SK-N-SH (cell line): ENCODE results near the gene RASSF4. TPM values are rescaled to one million over a fixed set of nuclear protein-coding genes. Genes with fewer than 3 reads are reported as not detected.

Source experiments
- CTCF ChIA-PET: fragments of 300-600, 350-600 bp; formaldehyde crosslinking; extraction: SDS; loops from one replicate; lab custom pipeline; 2021; lab: Yijun Ruan, JAX
- POLR2A ChIA-PET: fragments of 350-600 bp; sonication (Branson Sonifier 250); formaldehyde crosslinking; extraction: SDS; loops from one replicate; lab custom pipeline; 2020; ENCODE audit warnings: antibody characterized with exemption, inconsistent platforms; lab: Yijun Ruan, JAX
- DNase-seq: peaks from one replicate; pipeline ENCODE4 v3.0.0; 2012
- H2AFZ ChIP-seq: fragments of 200-600 bp; sonication (generic); 2 replicates; pipeline ENCODE4 v1.8.1; 2016; ENCODE audit warnings: antibody characterized with exemption, mild to moderate bottlenecking, low read depth
- H3F3A ChIP-seq: fragments of 200-600 bp; sonication (generic); replicated peaks from 2 replicates; pipeline ENCODE3; 2016; ENCODE audit warnings: antibody characterized with exemption, mild to moderate bottlenecking; ENCODE audit not compliant: insufficient read depth
- H3K27ac ChIP-seq, 2 experiments: fragments of 200-500 bp in 1 of 2; fragments of 200-600 bp in 1 of 2; sonication (Bioruptor generic) in 1 of 2; sonication (generic), shearing (Covaris generic) in 1 of 2; 2 replicates each; pipeline versions ENCODE4 v1.5.1 to v1.6.1; 2014 to 2016; ENCODE audit warnings: low read depth in 2 of 2, inconsistent platforms in 1 of 2, low read length in 1 of 2, mild to moderate bottlenecking in 1 of 2, mixed read lengths in 1 of 2
- H3K27me3 ChIP-seq: fragments of 200-600 bp; sonication (generic), shearing (Covaris generic); 2 replicates; pipeline ENCODE4 v1.6.1; 2016; ENCODE audit warnings: mixed run types; ENCODE audit not compliant: insufficient read depth
- H3K36me3 ChIP-seq, 2 experiments: fragments of 200-500 bp in 1 of 2; fragments of 200-600 bp in 1 of 2; sonication (Bioruptor generic) in 1 of 2; sonication (generic) in 1 of 2; replicated peaks in 1 of 2; 2 replicates each; pipeline versions ENCODE3 to v1.5.1; 2014 to 2016; ENCODE audit warnings: low read length in 1 of 2, mild to moderate bottlenecking in 1 of 2; ENCODE audit not compliant: insufficient read depth in 2 of 2, control insufficient read depth in 1 of 2
- H3K4me1 ChIP-seq, 2 experiments: fragments of 200-500 bp in 1 of 2; fragments of 200-600 bp in 1 of 2; sonication (Bioruptor generic) in 1 of 2; sonication (generic), shearing (Covaris generic) in 1 of 2; 2 replicates each; pipeline versions ENCODE4 v1.5.1 to v1.6.1; 2014 to 2016; ENCODE audit warnings: low read depth in 1 of 2, low read length in 1 of 2, mixed run types in 1 of 2; ENCODE audit not compliant: insufficient read depth in 2 of 2, control insufficient read depth in 1 of 2
- H3K4me2 ChIP-seq: fragments of 200-600 bp; sonication (generic), shearing (Covaris generic); 2 replicates; pipeline ENCODE4 v1.6.1; 2017; ENCODE audit warnings: mixed run types
- H3K4me3 ChIP-seq, 2 experiments: fragments of 200-500 bp in 1 of 2; fragments of 200-600 bp in 1 of 2; sonication (Bioruptor generic) in 1 of 2; sonication (generic), shearing (Covaris generic) in 1 of 2; 2 replicates each; pipeline versions ENCODE4 v1.5.1 to v1.8.1; 2014 to 2016; ENCODE audit warnings: low read depth in 2 of 2, inconsistent platforms in 1 of 2, low read length in 1 of 2, mild to moderate bottlenecking in 1 of 2, mixed read lengths in 1 of 2, moderate library complexity in 1 of 2
- H3K79me2 ChIP-seq: fragments of 200-600 bp; sonication (generic); 2 replicates; pipeline ENCODE4 v1.8.1; 2017; ENCODE audit warnings: mild to moderate bottlenecking; ENCODE audit not compliant: insufficient read depth
- H3K9ac ChIP-seq: fragments of 200-600 bp; sonication (generic); 2 replicates; pipeline ENCODE4 v1.6.1; 2017; ENCODE audit warnings: mixed run types
- H3K9me2 ChIP-seq: fragments of 200-600 bp; sonication (generic); 2 replicates; pipeline ENCODE4 v1.6.1; 2017; ENCODE audit warnings: mixed run types
- H3K9me3 ChIP-seq: fragments of 200-600 bp; sonication (generic); 2 replicates; pipeline ENCODE4 v1.6.1; 2017; ENCODE audit warnings: mixed run types, mild to moderate bottlenecking, moderate library complexity
- H4K20me1 ChIP-seq: fragments of 200-600 bp; sonication (generic); 2 replicates; pipeline ENCODE4 v1.6.1; 2017; ENCODE audit warnings: mild to moderate bottlenecking, mixed run types; ENCODE audit not compliant: insufficient read depth
- FOXM1 ChIP-seq: IDR thresholded peaks from 2 replicates; pipeline ENCODE4 v1.4.0; 2012; ENCODE audit warnings: low read depth, mild to moderate bottlenecking
- GABPA ChIP-seq: IDR thresholded peaks from 2 replicates; pipeline ENCODE4 v1.4.0; 2012; ENCODE audit warnings: low read depth, mild to moderate bottlenecking
- JUND ChIP-seq: IDR thresholded peaks from 2 replicates; pipeline ENCODE4 v1.4.0; 2012
- MEF2A ChIP-seq: IDR thresholded peaks from 2 replicates; pipeline ENCODE4 v1.4.0; 2012; ENCODE audit warnings: low read depth, borderline replicate concordance
- MXI1 ChIP-seq: IDR thresholded peaks from 2 replicates; pipeline ENCODE4 v1.6.1; 2012; ENCODE audit warnings: mild to moderate bottlenecking, low read depth, low read length, improper control_type of control experiment
- NRF1 ChIP-seq: IDR thresholded peaks from 2 replicates; pipeline ENCODE4 v1.6.1; 2012; ENCODE audit warnings: low read depth, mild to moderate bottlenecking, low read length
- POLR2AphosphoS5 ChIP-seq: IDR thresholded peaks from 2 replicates; pipeline ENCODE4 v1.6.1; 2012; ENCODE audit warnings: low read depth, low read length
- RAD21 ChIP-seq: IDR thresholded peaks from 2 replicates; pipeline ENCODE4 v1.6.1; 2012; ENCODE audit warnings: mild to moderate bottlenecking, low read length
- RXRA ChIP-seq: IDR thresholded peaks from 2 replicates; pipeline ENCODE4 v1.4.0; 2012; ENCODE audit warnings: low read depth, mild to moderate bottlenecking, borderline replicate concordance
- SIN3A ChIP-seq: IDR thresholded peaks from 2 replicates; pipeline ENCODE4 v1.6.1; 2012; ENCODE audit warnings: low read depth, mild to moderate bottlenecking, low read length, moderate library complexity, borderline replicate concordance
- TEAD4 ChIP-seq: IDR thresholded peaks from 2 replicates; pipeline ENCODE4 v1.4.0; 2012; ENCODE audit warnings: mild to moderate bottlenecking, borderline replicate concordance; ENCODE audit not compliant: insufficient read depth
- YY1 ChIP-seq: IDR thresholded peaks from 2 replicates; pipeline ENCODE4 v1.4.0; 2012; ENCODE audit warnings: low read depth, mild to moderate bottlenecking
- WGBS: methylation state at CpG from one replicate; pipeline ENCODE4 v1.1.6; 2017; ENCODE audit warnings: low lambda C conversion rate; 5-methylcytosine and 5-hydroxymethylcytosine counted together
- polyA plus RNA-seq, 3 experiments: library from polyadenylated mRNA; depleted of rRNA; stranded (reverse); fragments of >200 nt; gene quantifications; 2 replicates each; pipeline ENCODE4 v1.2.3, GENCODE V29; 2012
- TF ChIP-seq, protein P1 (sequence below): IDR thresholded peaks from 2 replicates; pipeline ENCODE4 v1.4.0; 2012; ENCODE audit warnings: low read depth, borderline replicate concordance

RASSF4 gene
- polyA plus RNA-seq, 1 of the 3 experiments (the other 2 are of a cell fraction), result 11.0 TPM

DNA sequence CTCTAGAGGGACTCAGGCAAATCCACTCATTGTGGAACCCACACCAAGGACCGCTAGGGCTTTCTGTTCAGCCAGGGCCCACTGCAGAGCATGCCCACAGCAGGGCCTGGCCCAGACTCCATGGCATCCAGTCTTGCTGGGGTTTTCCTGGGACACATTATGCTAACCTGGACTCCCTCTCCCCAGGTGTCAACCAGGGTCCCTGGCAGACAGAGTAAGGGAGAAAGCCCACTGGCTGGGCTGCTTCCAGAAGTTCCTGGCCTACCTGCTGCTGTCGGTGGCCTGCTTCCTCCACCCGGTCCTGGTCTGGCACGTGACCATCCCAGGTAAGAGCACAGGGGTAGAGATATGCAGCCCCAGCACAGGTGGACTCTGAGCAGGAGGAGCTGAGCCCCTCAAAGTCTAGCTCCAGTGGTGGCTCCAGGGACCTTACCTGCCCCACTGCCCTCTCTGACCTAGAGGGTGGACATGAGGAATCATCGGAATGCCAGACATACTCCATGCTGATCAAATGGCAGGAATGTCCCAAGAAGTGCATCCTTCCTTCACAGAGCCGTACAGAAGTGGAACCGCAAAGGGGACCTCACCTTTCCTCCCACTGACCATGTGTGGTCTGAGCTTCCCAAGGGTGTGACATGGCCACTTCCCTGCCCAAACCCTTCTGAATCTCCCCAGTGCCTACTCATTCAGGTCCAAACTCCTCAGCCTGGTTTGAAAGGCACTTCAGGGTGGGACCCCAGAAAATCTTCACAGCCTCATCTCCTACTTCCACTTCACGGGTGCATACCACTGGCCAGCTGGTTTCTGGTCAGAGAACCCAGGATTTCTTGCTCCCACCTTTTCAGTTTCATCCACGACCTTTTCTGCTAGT lies 25.9 kb upstream of the RASSF4 start:
- TF ChIP-seq RXRA (no peak), JUND (no peak), MXI1 (no peak), NRF1 (no peak), FOXM1 (no peak), RAD21 (no peak)
- no peak overlapping the region for H3K4me3 ChIP-seq
- H2AFZ ChIP-seq, result no peak overlapping the region
- H3K27me3 ChIP-seq, result peaks cover 8% of the 10 kb centered on the region; the same call in 1 of the 2 replicates
- no peaks in the 10 kb centered on the region for H3F3A ChIP-seq
- H3K4me2 ChIP-seq, result no peak overlapping the region
- no peaks in the 10 kb centered on the region for H4K20me1 ChIP-seq
- no peak for DNase-seq
- no peaks in the 10 kb centered on the region for H3K9me2 ChIP-seq
- WGBS, result 58% methylated on average over 7 of the region's 9 CpGs
- ChIA-PET CTCF (interaction anchor here (0.6 to 8.5 kb wide), 29 partner anchors 8 to 422 kb away, joined by 3 to 121 read pairs (median 5); partner anchors contain the start of genes DEPP1, RASSF4, TMEM72 and ZNF22), POLR2A (interaction anchor here (0.6 kb wide), 1 partner anchor 13 kb away, joined by 4 read pairs; no protein-coding TSS in a partner anchor)
- no peak overlapping the region for H3K27ac ChIP-seq
- H3K36me3 ChIP-seq, result no peaks in the 10 kb centered on the region
- H3K9ac ChIP-seq, result no peak overlapping the region
- no peaks in the 10 kb centered on the region for H3K9me3 ChIP-seq
- H3K79me2 ChIP-seq, result no peaks in the 10 kb centered on the region
- peaks cover 0 to 10% of the 10 kb centered on the region in 2 experiments; a peak in 2 of 4 replicates for H3K4me1 ChIP-seq

DNA sequence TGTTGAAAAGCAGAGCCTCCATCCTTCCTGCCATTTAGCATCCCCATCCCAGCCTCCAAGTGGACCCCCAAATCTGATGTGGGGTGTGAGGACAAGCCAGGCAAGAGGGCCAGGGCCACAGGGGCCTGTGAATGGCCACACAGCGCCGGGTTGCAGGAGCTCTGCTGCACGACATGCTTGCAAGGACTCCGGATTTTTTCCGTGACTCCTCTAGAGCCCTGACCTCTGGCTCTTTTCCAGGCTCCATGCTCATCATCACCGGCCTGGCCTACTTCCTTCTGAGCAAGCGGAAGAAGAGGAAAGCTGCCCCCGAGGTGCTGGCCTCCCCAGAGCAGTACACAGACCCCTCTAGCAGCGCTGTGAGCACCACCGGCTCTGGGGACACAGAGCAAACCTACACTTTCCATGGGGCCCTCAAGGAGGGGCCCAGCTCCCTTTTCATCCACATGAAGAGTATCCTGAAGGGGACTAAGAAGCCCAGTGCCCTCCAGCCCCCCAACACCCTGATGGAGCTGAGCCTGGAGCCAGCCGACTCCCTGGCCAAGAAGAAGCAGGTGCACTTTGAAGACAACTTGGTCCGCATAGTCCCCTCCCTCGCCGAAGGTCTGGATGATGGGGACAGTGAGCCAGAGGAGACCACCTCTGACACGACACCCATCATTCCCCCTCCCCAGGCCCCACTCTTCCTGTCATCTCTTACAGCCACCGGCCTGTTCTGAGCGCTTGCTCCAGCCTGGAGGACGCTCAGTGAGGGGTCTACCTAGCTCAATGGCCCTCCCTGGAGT lies 25.0 kb upstream of the RASSF4 start:
- H3K9ac ChIP-seq, result no peak overlapping the region
- H3K27ac ChIP-seq, result no peak overlapping the region
- no peak overlapping the region for H2AFZ ChIP-seq
- H3K9me3 ChIP-seq, result no peaks in the 10 kb centered on the region
- no peaks in the 10 kb centered on the region for H4K20me1 ChIP-seq
- CTCF ChIA-PET, result interaction anchor here (0.7 to 8.5 kb wide), 8 partner anchors 10 to 423 kb away, joined by 3 to 121 read pairs (median 4); partner anchors contain the start of gene DEPP1
- H3K79me2 ChIP-seq, result no peaks in the 10 kb centered on the region
- no peak overlapping the region for H3K4me3 ChIP-seq
- no peak for DNase-seq
- POLR2A ChIA-PET, result no interaction called here
- H3K36me3 ChIP-seq, result no peaks in the 10 kb centered on the region
- TF ChIP-seq MEF2A (no peak), TEAD4 (no peak), GABPA (no peak), FOXM1 (no peak), NRF1 (no peak), POLR2AphosphoS5 (no peak), SIN3A (no peak), YY1 (no peak)
- TF ChIP-seq, protein P1, sequence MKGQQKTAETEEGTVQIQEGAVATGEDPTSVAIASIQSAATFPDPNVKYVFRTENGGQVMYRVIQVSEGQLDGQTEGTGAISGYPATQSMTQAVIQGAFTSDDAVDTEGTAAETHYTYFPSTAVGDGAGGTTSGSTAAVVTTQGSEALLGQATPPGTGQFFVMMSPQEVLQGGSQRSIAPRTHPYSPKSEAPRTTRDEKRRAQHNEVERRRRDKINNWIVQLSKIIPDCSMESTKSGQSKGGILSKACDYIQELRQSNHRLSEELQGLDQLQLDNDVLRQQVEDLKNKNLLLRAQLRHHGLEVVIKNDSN, result no peak
- TF ChIP-seq, all 33 proteins: peak for 0
- Histone ChIP-seq H3F3A (no peaks in the 10 kb centered on the region), H3K9me2 (no peaks in the 10 kb centered on the region), H3K27me3 (peaks cover under 1% of the 10 kb centered on the region; the same call in 1 of the 2 replicates), H3K4me2 (no peak overlapping the region), H3K4me1 (peaks cover 0 to 10% of the 10 kb centered on the region in 2 experiments; a peak in 2 of 4 replicates)
- WGBS, result 70% methylated on average over 10 of the region's 18 CpGs
